Fibroblast of pulmonary artery (primary cell): ENCODE measurements around the gene NLGN4X.
"Not testable (repeated sequence)": the region's sequence is repeated elsewhere in the genome, so short reads cannot be mapped to it uniquely, and the experiment has no call there.

ENCODE experiments used
- DNase-seq: peaks from one replicate; pipeline ENCODE4 v3.0.0-alpha.2; 2010; ENCODE audit warnings: low read depth
- H3K4me3 ChIP-seq: replicated peaks from 2 replicates; pipeline ENCODE4 v1.5.1; 2011; ENCODE audit warnings: low read depth, mild to moderate bottlenecking, control low read depth, low read length, moderate library complexity
- TF ChIP-seq, protein P1 (sequence below): IDR thresholded peaks from 2 replicates; pipeline ENCODE4 v1.5.1; 2011; ENCODE audit warnings: mild to moderate bottlenecking, control low read depth, low read length, inconsistent platforms; ENCODE audit errors: missing control alignments

The NLGN4X gene

GRCh38 chrX:5915783-5916182, 312.9 kb downstream of the NLGN4X start:
- H3K4me3 ChIP-seq: no peak overlapping the region
- TF ChIP-seq, protein P1, sequence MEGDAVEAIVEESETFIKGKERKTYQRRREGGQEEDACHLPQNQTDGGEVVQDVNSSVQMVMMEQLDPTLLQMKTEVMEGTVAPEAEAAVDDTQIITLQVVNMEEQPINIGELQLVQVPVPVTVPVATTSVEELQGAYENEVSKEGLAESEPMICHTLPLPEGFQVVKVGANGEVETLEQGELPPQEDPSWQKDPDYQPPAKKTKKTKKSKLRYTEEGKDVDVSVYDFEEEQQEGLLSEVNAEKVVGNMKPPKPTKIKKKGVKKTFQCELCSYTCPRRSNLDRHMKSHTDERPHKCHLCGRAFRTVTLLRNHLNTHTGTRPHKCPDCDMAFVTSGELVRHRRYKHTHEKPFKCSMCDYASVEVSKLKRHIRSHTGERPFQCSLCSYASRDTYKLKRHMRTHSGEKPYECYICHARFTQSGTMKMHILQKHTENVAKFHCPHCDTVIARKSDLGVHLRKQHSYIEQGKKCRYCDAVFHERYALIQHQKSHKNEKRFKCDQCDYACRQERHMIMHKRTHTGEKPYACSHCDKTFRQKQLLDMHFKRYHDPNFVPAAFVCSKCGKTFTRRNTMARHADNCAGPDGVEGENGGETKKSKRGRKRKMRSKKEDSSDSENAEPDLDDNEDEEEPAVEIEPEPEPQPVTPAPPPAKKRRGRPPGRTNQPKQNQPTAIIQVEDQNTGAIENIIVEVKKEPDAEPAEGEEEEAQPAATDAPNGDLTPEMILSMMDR: no peak
- no peak for DNase-seq

DNA sequence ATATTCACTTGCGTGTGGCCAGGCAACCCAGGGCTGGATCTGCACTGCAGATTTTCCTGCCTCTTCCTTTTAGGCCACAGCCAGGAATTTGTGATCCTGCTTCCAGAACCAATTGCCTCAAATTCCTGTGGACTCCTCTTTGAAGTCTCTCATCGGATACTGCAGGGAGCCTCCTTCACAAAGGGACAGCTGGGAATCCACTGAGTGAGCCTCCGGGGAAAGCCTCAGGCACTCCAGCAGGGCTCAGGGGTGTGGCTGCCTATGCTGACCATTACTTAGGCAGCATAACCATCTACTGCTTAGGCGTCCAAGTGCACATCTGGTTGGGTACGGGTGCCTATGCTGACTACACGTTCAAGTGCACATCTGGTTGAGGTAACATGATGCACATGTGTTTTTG, 321.5 kb downstream of the NLGN4X start:
- TF ChIP-seq, protein P1: no peak
- DNase-seq: no peak
- no peak overlapping the region for H3K4me3 ChIP-seq

GRCh38 chrX:5903586-5904190, 325.0 kb downstream of the NLGN4X start:
- H3K4me3 ChIP-seq, DNase-seq: not testable (repeated sequence)

- DNase-seq: no peak
- TF ChIP-seq, protein P1: no peak
Measured at GRCh38 chrX:5898463-5898862, 330.2 kb downstream of the NLGN4X start.

DNA sequence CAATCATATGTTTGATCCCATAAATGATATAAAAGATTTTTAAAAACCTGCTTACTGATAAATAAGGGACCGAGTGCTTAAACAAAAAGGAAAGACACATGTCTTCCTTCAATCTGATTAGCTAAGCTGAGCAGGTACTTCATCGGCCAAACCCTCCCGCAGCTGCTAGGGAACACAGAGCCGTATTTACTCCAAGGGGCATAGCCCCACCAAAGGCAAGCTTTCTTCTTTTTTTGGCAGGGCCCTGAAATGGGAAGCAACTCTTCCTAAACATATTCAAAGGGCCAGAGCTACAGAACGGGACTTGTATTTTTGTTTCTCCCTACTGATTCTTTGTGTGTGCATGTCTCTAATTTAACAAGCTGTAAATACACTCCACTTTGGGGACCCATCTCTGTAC, 337.3 kb downstream of the NLGN4X start:
- no peak for DNase-seq
- TF ChIP-seq, protein P1: no peak
- no peak overlapping the region for H3K4me3 ChIP-seq

More at GRCh38 chrX:5898463-5898862, 330.2 kb downstream of the NLGN4X start:
- no peak overlapping the region for H3K4me3 ChIP-seq

DNA sequence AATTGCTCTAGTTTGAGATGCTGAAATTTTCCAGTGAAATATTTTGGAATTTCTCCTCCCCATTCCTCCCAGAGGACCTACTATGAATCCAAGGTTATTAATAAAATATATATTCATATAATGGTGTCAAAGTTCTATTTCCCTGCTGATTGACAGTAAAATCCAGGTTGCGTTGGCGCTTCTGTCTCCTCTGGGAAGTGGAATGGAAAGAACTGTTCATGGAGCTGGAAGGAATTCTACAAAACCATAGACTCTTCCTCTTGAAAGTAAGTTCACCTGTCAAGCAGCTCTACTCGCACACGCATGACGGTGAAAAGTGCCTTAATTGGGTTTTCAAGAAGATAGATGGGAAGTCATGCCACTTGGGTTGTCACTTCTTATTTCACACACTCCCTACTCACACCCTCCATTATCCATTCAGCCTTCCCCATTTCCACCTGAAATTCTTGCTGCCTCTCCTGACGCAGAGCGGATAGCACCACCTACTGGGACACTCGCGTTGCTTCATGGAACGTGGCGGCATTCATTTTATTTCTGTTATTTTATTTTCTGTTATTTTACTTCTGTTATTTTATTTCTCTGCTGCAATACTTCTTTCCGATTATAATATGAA, 351.6 kb downstream of the NLGN4X start:
- TF ChIP-seq, protein P1: no peak
- DNase-seq: no peak
- H3K4me3 ChIP-seq: no peak overlapping the region

GRCh38 chrX:5870238-5870637, 358.4 kb downstream of the NLGN4X start:
- TF ChIP-seq, protein P1: no peak
- no peak for DNase-seq
- H3K4me3 ChIP-seq: no peak overlapping the region
